ENCODE measurements around the gene MYO18B. TPM values are rescaled to one million over a fixed set of nuclear protein-coding genes. Genes with fewer than 3 reads are reported as not detected.

MYO18B gene
- total and polyA plus RNA-seq, 2 of the 4 experiments (the other 2 are of a cell fraction), result under 0.01 TPM; not detected in 1

DNA sequence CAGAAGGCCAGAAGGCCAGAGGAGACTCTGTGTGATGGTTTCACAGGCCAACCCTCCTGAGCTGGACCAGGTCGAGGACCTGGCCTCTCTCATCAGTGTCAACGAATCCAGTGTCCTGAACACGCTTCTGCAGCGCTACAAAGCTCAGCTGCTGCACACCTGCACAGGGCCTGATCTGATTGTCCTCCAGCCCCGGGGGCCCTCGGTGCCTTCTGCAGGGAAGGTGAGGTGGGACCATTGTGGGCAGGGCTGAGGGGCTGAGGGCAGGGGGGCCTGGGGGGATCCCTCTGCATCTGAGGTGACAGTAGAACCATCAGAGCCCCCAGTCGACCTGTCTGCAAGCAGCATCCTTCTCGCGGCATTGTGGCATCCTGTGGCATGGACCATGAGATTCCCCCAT lies 30.3 kb downstream of the MYO18B start:
- in situ Hi-C loops (cut with MboI; ENCODE audit: low sequenced_read_pairs), result loop anchor here (5.0 kb wide), 1 partner anchor 320 kb away; no protein-coding TSS in a partner anchor
- no peak overlapping the region for H3K4me2 ChIP-seq (ENCODE audit: low read depth, low read length)
- no TSS peak for BruUV-seq (replicated peaks)

More for the DNA sequence above, 30.3 kb downstream of the MYO18B start:
- no peak for DNase-seq
- Histone ChIP-seq H2BK5ac (ENCODE audit: low read depth, low read length, poor library complexity, severe bottlenecking) (no peak overlapping the region), H3K23ac (ENCODE audit: low read depth, low read length) (no peak overlapping the region), H2AK9ac (replicated peaks; ENCODE audit: low read depth, low read length, poor library complexity) (no peak overlapping the region), H3K79me1 (ENCODE audit: low read depth in 1 of 2, low read length in 2 of 2) (no peaks in the 10 kb centered on the region), H4K8ac (ENCODE audit: low read depth in 2 of 2, low read length in 2 of 2) (no peak overlapping the region), H3K14ac (replicated peaks; ENCODE audit: low read depth, low read length) (no peak overlapping the region), H3K4ac (ENCODE audit: low read depth, low read length) (no peak overlapping the region), H2AK5ac (ENCODE audit: low read depth, low read length) (no peak overlapping the region), H3K27me3 (ENCODE audit: control insufficient read depth, insufficient read depth, low read length) (peaks cover 5% of the 10 kb centered on the region; the same call in 1 of the 2 replicates), H3K9me1 (ENCODE audit: insufficient read depth, low read length) (no peaks in the 10 kb centered on the region), H4K91ac (ENCODE audit: insufficient read depth, low read depth, low read length) (no peak overlapping the region), H3K18ac (ENCODE audit: low read depth, low read length) (no peak overlapping the region), H2BK20ac (ENCODE audit: low read depth, low read length) (no peak overlapping the region), H4K5ac (ENCODE audit: low read depth, low read length) (no peak overlapping the region), H4K20me1 (ENCODE audit: insufficient read depth, low read length) (no peaks in the 10 kb centered on the region), H3K36me3 (ENCODE audit: control insufficient read depth, insufficient read depth, low read length) (no peaks in the 10 kb centered on the region), H2BK120ac (ENCODE audit: low read depth, low read length) (no peak overlapping the region), H3K4me1 (ENCODE audit: control insufficient read depth, insufficient read depth, low read length) (no peaks in the 10 kb centered on the region), H3K56ac (ENCODE audit: extremely low read depth, insufficient read depth, low read length) (no peak overlapping the region), H2AFZ (replicated peaks; ENCODE audit: low read length, poor library complexity) (no peak overlapping the region), H3K4me3 (ENCODE audit: insufficient read depth, low read depth, low read length) (no peak overlapping the region), H2BK15ac (ENCODE audit: low read depth, low read length) (no peak overlapping the region), H3K27ac (ENCODE audit: insufficient read depth, low read length) (no peak overlapping the region), H3K9me3 (ENCODE audit: control insufficient read depth, insufficient read depth, low read length) (peaks cover 2% of the 10 kb centered on the region; the same call in 1 of the 2 replicates), H3K9ac (ENCODE audit: low read depth, low read length) (no peak overlapping the region)
- no peak for ATAC-seq (ENCODE audit: low read depth)
- ChIA-PET POLR2A (ENCODE audit: unreplicated experiment) (no interaction called here), CTCF (interaction anchor here (1.0 to 1.7 kb wide), 11 partner anchors 9 to 325 kb away, joined by 3 to 6 read pairs (median 4); no protein-coding TSS in a partner anchor)
- dilution Hi-C loops (cut with HindIII; ENCODE audit: low sequenced_read_pairs, unreplicated experiment), result no loop called here
- intact Hi-C loops (cut with micrococcal nuclease), result loop anchor here (2.0 kb wide), 2 partner anchors 323 to 409 kb away; no protein-coding TSS in a partner anchor
- 60% methylated on average over 1 of the region's 9 CpGs; no CpG with 5 or more reads in 1 of the 2 experiments for WGBS, 2 experiments (ENCODE audit: extremely low coverage in 2 of 2, insufficient read length in 1 of 2)
- no peak for TF ChIP-seq CEBPB (IDR thresholded peaks at IDR 0.05; ENCODE audit: low read depth, low read length)
